22Rv1 (cell line): ENCODE data around the gene SLC22A7.

Experiments
- CTCF ChIP-seq: fragments of 450-650 bp; IDR thresholded peaks from 2 replicates; pipeline ENCODE4 v1.5.1; 2017; ENCODE audit warnings: mild to moderate bottlenecking
- ZFX ChIP-seq: fragments of 450-650 bp; IDR thresholded peaks from 2 replicates; pipeline ENCODE4 v1.6.1; 2017; ENCODE audit warnings: antibody characterized with exemption, borderline replicate concordance

- no peak for TF ChIP-seq CTCF
- no peak for TF ChIP-seq ZFX
Observed at GRCh38 chr6:43286980-43287716, 10.9 kb upstream of the SLC22A7 start.
